ENCODE results near the gene TTLL8. TPM values are rescaled to one million over a fixed set of nuclear protein-coding genes. Genes with fewer than 3 reads are reported as not detected.

Gene TTLL8
- total RNA-seq, 4 donors from 2014 or later = not detected

DNA sequence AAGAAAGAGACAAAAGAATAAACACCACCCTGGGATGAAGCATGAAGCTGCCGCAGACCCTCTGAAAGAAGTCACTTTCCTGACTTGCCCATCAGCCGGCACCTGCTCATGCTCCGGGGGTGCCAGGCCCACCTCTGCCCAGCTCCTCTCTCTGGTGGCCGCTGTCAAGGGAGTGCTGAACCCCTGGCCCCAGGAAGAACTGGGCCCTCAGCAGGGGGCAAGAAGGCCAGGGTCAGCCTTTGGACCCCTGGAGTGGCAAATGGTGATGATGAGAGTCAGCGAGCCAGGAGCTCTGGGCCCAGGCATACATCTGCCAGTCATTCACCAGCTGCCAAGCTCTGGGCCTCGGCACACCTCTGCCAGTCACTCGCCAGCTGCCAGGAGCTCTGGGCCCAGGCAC lies 17.4 kb downstream of the TTLL8 start:
- H3K27ac ChIP-seq = no peak overlapping the region
- TF ChIP-seq, protein P1, sequence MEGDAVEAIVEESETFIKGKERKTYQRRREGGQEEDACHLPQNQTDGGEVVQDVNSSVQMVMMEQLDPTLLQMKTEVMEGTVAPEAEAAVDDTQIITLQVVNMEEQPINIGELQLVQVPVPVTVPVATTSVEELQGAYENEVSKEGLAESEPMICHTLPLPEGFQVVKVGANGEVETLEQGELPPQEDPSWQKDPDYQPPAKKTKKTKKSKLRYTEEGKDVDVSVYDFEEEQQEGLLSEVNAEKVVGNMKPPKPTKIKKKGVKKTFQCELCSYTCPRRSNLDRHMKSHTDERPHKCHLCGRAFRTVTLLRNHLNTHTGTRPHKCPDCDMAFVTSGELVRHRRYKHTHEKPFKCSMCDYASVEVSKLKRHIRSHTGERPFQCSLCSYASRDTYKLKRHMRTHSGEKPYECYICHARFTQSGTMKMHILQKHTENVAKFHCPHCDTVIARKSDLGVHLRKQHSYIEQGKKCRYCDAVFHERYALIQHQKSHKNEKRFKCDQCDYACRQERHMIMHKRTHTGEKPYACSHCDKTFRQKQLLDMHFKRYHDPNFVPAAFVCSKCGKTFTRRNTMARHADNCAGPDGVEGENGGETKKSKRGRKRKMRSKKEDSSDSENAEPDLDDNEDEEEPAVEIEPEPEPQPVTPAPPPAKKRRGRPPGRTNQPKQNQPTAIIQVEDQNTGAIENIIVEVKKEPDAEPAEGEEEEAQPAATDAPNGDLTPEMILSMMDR (IDR thresholded peaks at IDR 0.05) = no peak
- TF ChIP-seq POLR2A (IDR thresholded peaks at IDR 0.05) = no peak
- intact Hi-C loops (cut with DNase I) = no loop called here
- no peak overlapping the region for H3K4me3 ChIP-seq
- H3K4me1 ChIP-seq = no peaks in the 10 kb centered on the region
- WGBS, 2 donors = 84 to 92% methylated on average over 3 to 4 of the region's 7 CpGs
- H3K36me3 ChIP-seq = no peaks in the 10 kb centered on the region
- H3K27me3 ChIP-seq = peaks cover 0 to 53% (median 0%) of the 10 kb centered on the region in 4 donors
- peaks cover 0 to 5% (median 0%) of the 10 kb centered on the region in 3 donors for H3K9me3 ChIP-seq
- no peak for DNase-seq

DNA sequence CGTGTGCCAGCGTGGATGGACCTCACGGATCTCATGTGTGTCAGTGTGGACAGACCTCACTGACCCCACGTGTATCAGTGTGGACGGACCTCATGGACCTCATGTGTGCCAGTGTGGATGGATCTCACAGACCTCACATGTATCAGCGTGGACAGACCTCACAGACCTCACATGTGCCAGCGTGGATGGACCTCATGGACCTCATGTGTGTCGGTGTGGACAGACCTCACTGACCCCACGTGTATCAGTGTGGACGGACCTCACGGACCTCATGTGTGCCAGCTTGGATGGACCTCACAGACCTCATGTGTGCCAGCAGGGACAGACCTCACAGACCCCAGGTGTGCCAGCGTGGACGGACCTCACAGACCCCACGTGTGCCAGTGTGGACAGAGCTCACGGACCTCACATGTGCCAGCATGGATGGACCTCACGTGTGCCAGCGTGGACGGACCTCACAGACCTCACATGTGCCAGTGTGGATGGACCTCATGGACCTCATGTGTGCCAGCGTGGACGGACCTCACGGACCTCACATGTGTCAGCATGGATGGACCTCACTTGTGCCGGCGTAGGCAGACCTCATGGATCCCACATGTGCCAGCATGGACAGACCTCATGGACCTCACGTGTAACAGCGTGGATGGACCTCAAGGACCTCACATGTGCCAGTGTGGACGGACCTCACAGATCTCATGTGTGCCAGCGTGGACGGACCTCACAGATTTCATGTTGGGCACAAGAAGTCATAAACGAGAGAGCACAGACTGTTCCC lies 18.2 kb downstream of the TTLL8 start:
- no peaks in the 10 kb centered on the region for H3K4me1 ChIP-seq
- no peak overlapping the region for H3K4me3 ChIP-seq
- no peak for DNase-seq
- H3K27me3 ChIP-seq = peaks cover 0 to 53% (median 0%) of the 10 kb centered on the region in 4 donors
- no peak for TF ChIP-seq POLR2A (IDR thresholded peaks at IDR 0.05)
- TF ChIP-seq, protein P1 (IDR thresholded peaks at IDR 0.05) = no peak
- 84 to 86% methylated on average over 11 to 23 of the region's 29 CpGs for WGBS, 2 donors
- intact Hi-C loops (cut with DNase I) = loop anchor here (10.0 kb wide), 1 partner anchor 265 kb away; no protein-coding TSS in a partner anchor
- H3K36me3 ChIP-seq = no peaks in the 10 kb centered on the region
- no peak overlapping the region for H3K27ac ChIP-seq
- peaks cover 0 to 5% (median 0%) of the 10 kb centered on the region in 3 donors for H3K9me3 ChIP-seq

DNA sequence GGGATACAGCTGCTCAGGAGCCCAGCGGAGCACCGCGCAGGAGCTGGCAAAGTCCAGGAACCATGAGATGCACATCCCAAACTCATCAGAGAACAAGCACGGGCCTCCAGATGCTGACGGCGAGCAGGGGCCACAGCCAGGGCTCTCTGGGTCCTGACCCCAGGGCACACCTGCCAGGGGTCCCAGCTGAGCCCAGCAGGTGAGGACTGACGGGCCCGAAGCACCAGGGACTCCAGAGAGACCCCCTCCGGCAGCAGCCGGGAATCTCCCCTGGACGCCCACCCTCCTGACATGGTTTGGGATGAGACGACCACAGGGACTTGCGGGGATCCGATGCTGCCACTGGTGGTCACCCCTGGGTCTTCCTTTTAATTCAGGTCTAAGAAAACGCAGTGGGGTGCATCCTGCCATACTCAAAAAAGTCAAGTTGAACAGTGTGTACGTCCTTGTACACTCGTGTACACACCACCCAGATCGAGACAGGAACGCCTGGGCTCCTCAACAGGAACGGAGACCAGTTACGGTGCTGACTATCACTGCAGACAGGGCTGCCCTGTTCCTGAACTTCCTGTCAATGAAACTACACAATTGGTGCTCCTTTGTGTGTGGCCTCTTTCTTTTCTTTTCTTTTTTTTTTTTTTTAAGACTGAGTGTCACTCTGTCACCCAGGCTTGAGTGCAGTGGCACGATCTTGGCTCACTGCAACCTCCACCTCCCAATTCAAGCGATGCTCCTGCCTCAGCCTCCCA lies 21.9 kb downstream of the TTLL8 start:
- no peak overlapping the region for H3K27ac ChIP-seq
- peaks cover 0 to 58% (median 0%) of the 10 kb centered on the region in 4 donors for H3K27me3 ChIP-seq
- no peaks in the 10 kb centered on the region for H3K4me1 ChIP-seq
- TF ChIP-seq, protein P1 (IDR thresholded peaks at IDR 0.05) = no peak
- no peak for TF ChIP-seq POLR2A (IDR thresholded peaks at IDR 0.05)
- H3K9me3 ChIP-seq = peaks cover 0 to 5% (median 0%) of the 10 kb centered on the region in 3 donors
- no peaks in the 10 kb centered on the region for H3K36me3 ChIP-seq
- 73 to 88% methylated on average over 17 to 20 of the region's 23 CpGs for WGBS, 2 donors
- intact Hi-C loops (cut with DNase I) = loop anchor here (10.0 kb wide), 1 partner anchor 261 kb away; no protein-coding TSS in a partner anchor
- H3K4me3 ChIP-seq = no peak overlapping the region
- DNase-seq = no peak

DNA sequence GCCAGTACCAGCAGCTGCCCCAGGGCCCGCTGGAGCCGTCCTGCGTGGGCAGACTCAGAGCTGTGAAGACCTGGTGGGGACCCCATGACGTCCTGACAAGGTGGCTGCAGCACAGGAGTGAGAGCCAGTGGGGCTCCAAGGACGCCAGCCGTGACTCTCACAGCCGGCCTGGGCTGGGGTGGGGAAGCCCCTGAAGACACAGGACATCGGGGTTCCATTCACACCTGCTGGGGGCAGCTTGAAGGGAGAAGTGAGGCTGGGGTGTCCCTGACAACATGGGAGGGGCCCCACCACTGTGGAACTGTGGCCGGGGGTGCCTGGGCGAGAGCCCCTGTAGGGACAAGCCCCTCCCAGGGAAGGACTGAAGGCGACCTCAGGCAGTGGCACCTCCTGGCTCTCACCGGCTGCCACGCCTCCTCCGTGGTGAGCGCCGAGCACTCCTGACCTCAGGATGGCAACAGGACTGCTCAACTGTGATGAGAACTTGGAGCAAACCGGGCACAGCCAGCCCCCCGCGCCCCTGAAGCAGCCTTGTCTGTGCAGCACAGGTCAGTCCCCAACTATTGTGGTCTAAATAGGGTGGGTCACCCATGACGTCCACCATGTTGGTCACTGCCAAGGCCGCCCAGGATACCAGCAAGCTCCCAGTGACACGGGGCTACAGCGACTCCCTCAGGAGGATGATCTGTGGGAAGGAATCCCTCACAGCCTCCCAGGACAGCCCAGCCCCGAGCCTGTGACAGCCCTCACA lies 22.8 kb downstream of the TTLL8 start:
- DNase-seq = no peak
- intact Hi-C loops (cut with DNase I) = loop anchor here (10.0 kb wide), 1 partner anchor 261 kb away; no protein-coding TSS in a partner anchor
- 87% methylated on average over 6 of the region's 24 CpGs; no CpG with 5 or more reads in 1 of the 2 donors for WGBS, 2 donors

More for the DNA sequence above, 22.8 kb downstream of the TTLL8 start:
- Histone ChIP-seq H3K4me3 (no peak overlapping the region), H3K9me3 (peaks cover 0 to 5% (median 0%) of the 10 kb centered on the region in 3 donors), H3K4me1 (peaks cover under 1 to 4% (median 1%) of the 10 kb centered on the region in 3 donors), H3K27me3 (peaks cover 0 to 60% (median 0%) of the 10 kb centered on the region in 4 donors), H3K36me3 (no peaks in the 10 kb centered on the region), H3K27ac (no peak overlapping the region)
- no peak for TF ChIP-seq POLR2A (IDR thresholded peaks at IDR 0.05)
- TF ChIP-seq, protein P1 (IDR thresholded peaks at IDR 0.05) = no peak
